NCI-H2171 treated with DMSO at 0.1 percent for 48 hours (cell line): ENCODE measurements around the gene EFNA4.
"Not testable (repeated sequence)": the region's sequence is repeated elsewhere in the genome, so short reads cannot be mapped to it uniquely, and the experiment has no call there.

ENCODE experiments used
- DNase-seq: peaks from one replicate; lab custom pipeline; 2025; lab: John Stamatoyannopoulos, UW

EFNA4 gene

DNA sequence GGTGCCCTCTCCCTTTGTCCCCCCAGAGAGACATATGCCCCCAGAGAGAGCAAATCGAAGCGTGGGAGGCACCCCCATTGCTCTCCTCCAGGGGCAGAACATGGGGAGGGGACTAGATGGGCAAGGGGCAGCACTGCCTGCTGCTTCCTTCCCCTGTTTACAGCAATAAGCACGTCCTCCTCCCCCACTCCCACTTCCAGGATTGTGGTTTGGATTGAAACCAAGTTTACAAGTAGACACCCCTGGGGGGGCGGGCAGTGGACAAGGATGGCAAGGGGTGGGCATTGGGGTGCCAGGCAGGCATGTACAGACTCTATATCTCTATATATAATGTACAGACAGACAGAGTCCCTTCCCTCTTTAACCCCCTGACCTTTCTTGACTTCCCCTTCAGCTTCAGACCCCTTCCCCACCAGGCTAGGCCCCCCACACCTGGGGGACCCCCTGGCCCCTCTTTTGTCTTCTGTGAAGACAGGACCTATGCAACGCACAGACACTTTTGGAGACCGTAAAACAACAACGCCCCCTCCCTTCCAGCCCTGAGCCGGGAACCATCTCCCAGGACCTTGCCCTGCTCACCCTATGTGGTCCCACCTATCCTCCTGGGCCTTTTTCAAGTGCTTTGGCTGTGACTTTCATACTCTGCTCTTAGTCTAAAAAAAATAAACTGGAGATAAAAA, 23.5 kb downstream of the EFNA4 start:
- no peak for DNase-seq

DNA sequence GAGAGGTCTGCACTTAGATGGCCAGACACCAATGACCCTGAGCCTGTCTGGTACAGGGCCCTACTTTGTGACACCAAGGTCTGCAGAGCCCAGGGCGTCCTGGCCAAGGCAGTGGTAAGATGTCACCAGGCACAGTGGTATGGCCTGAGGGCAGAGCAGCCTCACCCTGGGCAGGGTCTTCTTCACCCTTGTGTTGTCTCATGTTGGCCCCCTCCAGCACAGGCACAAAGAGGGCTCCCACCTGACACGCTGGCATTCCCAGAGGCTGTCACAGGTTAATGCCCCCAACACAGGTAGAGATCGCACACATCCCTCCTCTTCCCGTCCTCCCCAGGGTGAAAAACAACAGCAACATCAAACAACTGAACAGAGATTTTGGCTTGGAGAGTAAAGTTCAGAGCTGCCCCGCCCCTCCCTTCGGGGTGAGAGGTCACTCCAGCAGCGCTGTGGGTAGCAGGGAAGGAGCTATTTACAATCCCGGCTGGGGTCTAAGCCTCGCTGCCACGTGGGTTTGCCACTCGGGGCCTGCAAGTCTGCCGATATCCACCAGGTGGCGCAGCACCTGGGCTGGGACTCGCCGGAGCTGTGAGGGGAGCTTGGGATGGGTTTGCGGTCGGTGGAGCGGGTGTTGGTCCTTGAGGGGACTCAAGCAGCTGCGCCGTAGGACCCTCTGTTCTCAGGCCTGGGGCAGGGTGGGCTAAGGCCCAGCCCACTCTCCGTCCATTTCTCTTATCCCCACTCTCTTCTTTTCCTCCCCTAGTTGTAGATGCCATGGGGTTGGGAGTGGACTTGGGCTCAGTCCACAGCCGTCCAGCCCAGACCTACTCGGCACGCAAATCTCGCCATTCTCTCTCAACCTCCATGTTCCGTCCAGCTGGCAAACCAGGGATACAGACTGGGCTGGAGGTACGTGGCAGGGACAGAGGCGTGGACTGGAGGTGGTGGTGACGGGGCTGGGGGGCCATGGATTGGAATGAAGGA, 27.8 kb downstream of the EFNA4 start:
- DNase-seq, result peak; percentile 65

DNA sequence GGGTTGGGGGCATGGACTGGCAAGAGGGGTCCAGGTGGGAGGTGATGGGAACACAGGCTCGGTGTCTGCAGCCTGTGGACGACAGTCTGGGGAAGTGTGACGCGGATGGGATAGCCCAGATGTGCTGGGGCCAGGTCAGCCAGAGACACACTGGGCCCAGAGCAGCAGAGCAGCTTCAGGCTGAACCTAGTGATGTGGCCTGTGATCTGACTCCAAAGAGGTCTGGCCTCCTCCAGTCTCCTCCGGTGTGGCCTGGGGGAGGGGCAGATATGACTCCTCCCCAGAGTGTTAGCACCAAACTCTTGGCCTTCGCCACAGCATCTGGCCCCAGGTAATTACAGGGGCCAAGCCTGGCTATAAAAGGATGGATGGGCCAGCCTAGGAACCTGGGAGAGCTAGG, 28.6 kb downstream of the EFNA4 start:
- DNase-seq, result no peak

DNA sequence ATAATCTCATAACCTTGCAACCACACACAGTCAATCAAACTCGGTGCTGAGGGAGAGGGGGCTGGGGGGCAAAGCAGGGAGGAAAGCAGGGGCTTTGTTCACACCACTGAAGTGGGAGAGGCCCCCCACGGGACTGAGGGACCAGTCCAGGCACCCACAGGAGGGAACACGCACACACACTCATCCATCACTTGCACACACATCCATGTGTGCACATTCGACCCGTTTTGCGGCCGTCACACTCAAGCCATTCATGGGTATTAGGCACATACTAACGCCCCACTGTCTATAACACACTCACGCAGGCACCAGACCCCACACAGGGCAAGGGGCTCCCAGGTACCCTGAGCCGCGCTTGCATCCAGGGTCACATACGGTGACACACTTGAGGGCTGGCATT, 29.1 kb downstream of the EFNA4 start:
- no peak for DNase-seq

DNA sequence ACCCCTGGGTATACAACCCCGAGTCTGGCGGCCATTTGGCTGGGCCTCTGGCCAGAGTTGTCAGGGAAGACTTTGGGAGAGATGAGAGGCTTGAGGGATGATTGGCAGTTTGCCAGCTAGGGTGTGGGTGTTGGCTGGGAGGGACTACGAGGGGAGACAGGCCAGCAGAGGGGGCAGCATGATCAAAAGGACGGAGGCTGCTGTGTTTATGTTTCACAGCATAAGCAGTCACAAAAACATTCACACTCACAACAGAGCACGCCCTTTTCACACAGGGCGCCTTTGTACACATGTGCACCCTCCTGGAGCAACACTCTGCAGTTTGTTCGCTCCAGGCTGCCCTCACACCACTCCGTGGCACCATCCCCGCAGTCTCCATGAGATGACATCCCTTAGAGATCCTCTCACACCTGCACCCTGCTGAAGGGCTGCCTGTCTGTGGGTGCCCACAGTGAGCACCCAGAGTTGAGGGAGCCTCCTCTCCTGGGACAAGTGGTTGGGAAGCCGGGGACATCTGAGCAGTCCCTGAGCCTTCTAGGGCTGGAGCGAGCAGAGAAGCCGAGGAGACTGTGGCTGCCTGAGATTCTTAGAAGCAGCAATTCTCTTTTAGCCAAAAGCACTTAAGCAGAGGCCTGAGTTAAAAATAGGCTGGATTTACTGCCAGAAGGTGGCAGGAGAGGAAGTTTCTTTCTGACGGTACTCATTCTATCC, 30.5 kb downstream of the EFNA4 start:
- DNase-seq, result peak; percentile 77

DNA sequence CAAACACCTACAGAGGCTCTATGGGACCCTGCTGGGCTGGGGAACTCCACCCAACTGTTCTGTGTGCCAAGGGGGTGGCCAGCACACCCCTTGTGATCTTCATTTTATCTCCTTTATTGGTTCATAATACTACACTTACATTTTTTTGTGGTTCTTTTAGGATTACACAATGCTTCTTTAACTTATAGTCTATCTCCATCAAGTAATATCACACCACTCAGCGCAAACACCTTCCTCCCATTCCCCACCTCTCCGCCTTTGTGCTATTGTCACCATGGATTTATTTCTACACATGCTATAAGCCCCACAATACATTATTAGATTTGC, 31.0 kb downstream of the EFNA4 start:
- DNase-seq, result no peak

DNA sequence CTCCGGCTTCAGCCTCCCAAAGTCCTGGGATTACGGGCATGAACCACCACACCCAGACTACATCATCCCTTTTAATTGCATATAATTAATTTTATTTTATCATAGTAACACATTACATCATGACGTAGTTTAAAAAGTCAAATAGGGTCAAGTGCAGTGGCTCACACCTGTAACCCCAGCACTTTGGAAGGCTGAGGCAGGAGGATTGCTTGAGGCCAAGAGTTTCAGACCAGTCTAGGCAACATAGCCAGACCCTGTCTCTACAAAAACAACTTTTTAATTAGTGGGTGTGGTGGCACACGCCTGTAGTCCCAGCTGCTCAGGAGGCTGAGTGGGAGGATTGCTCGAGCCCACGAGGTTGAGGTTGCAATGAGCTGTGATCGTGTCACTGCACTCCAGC, 35.8 kb downstream of the EFNA4 start:
- DNase-seq, result no peak

DNA sequence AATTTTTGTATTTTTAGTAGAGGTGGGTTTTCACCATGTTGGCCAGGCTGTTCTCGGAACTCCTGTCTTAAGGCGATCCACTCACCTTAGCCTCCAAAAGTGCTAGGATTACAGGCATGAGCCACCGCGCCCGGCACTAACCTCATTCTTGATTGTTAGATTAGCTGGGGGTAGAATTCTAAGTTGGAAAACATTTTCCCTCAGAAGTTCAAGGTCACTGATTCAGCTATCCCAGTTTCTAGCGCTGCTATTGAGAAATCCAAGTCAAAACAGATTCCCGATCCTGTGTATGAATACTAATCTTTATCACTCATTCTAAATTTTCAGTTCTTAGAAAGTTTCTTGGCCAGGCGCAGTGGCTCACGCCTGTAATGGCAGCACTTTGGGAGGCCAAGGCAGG, 39.8 kb downstream of the EFNA4 start:
- no peak for DNase-seq

DNA sequence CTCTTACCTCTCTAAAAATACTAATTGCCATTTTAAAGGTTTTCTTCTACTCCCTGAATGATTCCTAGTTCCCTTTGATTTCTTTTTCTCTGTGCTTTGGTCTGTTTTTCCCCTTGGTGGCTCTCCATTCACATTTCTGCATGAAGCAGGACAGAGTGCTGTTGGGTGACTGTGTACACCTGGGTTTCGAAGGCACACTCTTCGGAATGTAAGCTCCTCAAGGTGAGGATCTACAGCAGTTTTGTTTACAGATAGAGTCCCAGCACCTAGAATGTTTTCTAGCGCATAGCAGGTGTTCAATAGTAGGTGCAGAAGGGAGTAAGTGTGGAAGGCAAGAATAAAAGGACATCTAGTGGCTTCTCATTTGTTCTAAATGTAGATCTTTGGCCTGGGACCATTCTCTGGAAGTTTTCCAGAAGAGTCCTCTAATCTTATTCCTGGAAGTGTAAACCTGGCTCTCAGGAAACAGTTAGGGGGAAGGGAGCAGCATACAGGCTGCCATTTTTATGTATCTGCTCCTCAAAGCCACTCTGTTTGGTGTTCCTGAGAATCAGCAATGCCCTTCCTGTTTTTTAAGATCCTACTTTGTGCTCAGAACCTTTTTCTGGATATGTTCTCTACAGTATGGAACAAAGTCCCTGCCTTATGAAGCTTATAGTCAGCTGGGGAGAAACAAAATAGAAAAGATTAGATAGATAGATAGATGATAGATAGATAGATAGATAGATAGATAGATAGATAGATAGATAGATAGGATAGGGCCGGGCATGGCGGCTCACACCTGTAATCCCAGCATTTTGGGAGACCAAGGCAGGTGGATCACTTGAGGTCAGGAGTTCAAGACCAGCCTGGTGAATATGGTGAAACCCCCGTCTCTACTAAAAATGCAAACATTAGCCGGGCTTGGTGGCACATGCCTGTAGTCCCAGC, 41.3 kb downstream of the EFNA4 start:
- DNase-seq, result no peak

DNA sequence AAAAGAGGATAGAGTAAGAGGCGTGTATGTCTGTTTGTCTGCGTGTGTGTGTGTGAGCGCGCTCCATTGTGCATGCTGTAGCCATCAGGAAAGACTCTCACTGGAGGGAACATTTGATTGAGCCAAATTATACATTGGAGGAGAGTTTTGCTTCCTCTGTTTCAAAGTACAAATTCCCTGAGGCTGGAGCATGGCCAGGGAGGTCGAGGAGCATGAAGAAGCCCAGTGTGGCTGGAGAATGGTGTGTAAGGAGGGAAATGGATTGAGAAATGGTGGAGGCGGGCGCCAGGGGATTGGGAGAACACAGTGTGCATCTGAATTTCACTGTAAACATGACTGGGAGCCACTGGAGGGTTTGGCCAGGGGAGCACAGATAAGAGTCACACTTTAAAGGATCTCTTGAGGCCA, 42.1 kb downstream of the EFNA4 start:
- no peak for DNase-seq

DNA sequence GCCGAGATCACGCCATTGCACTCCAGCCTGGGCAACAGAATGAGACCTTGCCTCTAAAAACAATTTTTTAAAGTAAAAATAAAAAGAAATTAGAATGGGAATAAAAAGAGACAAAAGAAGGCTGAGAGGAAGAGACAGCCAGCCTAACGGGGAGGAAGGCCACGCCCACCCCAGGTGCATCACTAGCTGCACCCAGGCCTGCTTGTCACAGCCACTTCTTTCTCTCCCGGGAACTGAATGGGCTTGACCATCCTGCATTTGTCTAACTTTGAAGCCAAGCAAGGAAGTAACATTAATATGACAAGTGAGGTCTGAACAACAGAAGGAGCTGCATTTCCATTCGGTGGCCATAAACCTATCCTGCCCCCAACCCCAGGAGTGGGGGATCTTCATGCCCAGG, 43.3 kb downstream of the EFNA4 start:
- no peak for DNase-seq

DNA sequence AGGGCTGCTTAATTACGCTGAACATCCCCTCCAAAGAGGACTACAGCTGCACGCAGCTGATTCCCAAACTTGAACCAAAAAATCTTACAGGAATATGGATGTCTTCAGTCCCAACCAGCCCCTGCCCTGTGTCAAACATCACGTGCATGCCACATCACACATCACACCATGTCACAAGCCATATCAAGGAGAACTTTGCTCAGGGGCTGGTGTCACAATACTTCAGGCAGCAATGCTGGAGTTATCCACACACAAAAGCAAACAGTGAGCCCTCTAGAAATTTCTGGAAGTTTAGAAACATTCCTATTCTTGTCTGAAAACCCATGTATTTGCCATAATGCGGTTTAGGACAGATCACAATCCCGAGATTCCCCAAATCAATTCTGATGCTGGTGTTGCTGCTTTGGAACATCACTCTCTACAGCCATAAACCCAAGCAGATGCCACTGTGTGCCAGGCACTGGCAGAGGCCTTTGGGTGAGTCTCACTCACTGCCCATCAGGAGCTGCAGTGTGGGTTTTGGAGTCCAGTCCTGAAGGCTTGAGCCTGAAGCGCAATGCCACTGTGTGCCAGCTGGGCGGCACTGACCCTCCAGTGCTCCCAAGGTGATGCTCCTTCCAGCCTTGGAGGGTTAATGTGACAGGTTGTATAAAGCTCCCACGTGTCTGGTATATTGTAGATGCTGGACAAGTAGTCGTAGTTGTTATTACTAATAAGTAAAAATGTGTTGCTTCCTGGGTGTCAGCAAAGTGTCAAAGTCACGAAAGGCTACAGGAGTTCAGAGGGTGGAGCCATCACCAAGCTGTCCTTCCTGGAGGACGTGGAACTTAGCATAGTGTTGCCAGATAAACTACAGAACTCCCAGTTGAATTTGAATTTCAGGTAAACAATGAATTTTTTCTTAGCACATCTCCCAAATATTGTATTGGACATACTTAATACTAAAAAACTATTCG, 44.0 kb downstream of the EFNA4 start:
- DNase-seq, result no peak

DNA sequence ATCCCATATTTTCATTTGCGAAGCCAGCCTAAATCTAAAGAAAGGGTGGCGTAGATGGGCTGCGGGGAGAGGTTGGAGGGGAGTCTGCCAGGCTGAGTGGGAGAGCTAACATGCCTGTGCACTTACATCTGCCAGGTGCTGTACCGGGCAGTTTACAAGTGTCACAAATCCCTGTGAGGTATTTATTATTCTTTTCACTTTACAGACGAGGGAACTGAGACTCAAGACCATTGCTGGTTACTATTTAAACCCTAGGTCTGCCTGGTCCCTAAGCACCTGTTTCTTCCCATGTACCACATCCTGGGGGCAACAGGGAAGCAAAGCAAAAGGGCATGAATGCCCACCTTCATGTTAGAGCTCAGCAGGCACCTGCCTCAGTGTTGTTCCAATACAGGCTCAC, 44.8 kb downstream of the EFNA4 start:
- no peak for DNase-seq

DNA sequence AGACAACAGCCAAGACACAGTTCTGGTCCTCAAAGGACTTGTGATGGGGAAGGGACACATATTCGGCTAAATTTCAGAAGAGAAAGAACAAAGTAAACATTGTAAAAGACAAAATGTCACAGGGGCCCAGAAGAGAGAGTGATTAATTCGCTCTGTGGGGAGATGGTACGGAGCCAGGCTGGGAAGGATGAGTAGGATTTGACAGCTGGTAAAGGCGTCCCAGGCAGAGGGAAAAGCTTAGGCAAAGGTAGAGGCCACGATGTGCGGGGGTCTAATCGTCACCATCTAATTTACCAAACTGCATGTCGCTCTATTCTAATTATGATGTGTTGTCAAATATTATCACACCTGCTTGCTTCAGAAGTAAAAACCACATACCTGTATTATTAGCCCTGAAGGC, 46.8 kb downstream of the EFNA4 start:
- DNase-seq, result no peak

DNA sequence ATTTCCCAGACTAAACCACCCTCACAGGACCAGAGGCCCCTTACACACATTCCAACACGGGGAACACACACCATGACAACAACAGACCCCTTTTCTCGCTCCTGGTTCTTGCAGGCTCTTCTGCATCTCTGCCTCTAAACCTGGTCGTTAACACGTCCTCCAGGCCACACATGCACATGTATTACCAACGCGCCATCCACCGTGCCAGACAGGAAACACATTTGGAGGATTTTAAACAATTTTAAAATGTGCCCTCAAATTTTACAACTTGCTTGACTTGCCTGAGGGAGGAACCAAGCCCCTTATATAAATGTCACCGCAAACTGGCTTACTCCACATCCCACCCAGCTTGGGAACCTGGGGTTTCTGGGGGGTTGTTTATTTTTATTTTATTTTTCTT, 47.3 kb downstream of the EFNA4 start:
- DNase-seq, result no peak

DNA sequence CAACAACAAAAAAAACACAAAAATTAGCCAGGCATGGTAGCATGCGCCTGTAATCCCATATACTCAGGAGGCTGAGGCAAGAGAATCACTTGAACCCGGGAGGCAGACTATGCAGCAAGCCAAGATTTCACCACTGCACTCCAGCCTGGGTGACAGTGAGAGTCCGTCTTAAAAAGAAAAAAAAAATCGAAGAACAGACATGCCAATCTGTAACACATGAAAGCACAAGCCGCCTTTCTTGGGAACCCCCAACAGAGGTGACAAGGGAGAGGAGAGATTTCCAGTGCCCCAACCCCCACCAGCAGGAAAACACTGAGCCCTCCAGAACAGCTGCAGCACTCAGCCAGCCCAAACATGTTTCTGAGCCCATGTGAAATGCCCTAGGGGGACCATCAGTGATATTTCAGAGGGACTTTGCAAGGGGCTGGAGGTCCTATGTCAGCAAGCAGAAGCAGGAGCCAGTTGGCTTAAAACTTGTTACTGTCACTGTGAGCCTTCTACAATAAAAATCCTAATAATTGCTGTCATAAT, 50.0 kb downstream of the EFNA4 start:
- DNase-seq, result peak; percentile 78

DNA sequence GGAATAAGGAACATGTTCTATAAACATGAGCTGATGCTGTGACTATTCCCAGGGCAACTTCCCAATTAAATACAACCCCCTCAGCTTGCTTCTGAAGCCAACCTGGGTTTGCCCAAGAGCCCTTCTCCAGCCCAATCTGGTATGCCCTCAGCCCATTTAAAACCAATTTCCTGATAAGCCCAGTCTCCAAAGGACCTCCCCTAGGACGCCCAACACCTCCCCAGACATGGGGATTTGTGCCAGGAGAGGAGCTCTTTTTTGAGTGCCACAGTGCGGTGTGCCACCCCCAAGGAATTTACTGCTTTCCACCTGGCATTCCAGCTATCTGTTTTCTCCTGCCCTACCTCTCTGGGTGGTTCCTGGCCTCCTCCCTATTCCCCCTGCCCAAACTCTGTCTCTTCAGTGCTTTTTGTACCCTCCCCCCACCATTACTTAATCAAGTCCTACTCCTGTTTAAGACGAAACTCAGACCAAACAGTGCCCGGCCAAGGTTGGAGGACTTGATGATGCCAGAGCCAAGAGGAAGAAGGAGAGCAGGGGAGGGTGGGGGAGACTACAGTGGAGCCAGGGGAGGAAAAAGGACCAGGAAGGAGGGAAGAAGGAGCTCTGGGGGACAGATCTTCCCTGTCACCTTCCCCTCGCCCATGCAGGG, 52.7 kb downstream of the EFNA4 start:
- DNase-seq, result no peak

DNA sequence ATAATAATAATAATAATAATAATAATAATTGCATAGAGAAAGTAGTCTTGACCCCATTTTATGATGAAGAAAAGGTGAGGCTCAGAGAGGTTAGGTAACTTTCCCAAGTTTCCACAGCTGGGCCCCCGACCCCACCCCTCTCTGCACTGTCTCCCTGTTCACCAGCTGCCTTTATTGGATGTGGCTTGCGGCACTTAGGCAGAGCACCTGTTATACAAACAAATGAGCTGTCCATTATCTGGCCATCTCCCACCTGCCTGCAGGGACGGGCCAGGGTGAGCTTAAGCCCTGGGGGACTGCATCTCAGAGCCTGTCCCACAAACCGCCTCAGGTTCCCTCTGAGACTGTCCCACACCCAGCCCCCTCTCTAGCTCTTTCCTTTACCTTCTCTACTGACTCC, 54.1 kb downstream of the EFNA4 start:
- DNase-seq, result peak; percentile 24

DNA sequence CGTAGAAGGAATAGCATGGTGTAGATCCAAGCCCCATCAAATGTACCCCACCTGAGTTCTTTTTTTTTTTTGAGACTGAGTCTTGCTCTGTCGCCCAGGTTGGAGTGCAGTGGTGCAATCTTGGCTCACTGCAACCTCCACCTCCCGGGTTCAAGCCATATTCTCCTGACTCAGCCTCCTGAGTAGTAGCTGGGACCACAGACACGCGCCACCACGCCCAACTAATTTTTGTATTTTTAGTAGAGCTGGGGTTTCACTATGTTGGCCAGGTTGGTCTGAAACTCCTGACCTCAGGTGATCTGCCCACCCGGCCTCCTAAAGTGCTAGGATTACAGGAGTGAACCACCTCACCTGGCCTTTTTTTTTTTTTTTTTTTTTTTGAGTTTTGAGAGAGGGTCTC, 54.5 kb downstream of the EFNA4 start:
- DNase-seq, result not testable (repeated sequence)
